HG02884 (cell line): ENCODE data around the gene THAP2.
A peak's percentile ranks its signal among the peaks of the same experiment; 100 is the strongest.
"Not testable (repeated sequence)": the region's sequence is repeated elsewhere in the genome, so short reads cannot be mapped to it uniquely, and the experiment has no call there.

Experiments
- ATAC-seq: cut with Tn5 transposase; IDR thresholded peaks from one replicate; pipeline ENCODE4 v1.9.1; 2021; ENCODE audit warnings: mild to moderate bottlenecking, moderate library complexity; ENCODE audit not compliant: unreplicated experiment

THAP2 gene

DNA sequence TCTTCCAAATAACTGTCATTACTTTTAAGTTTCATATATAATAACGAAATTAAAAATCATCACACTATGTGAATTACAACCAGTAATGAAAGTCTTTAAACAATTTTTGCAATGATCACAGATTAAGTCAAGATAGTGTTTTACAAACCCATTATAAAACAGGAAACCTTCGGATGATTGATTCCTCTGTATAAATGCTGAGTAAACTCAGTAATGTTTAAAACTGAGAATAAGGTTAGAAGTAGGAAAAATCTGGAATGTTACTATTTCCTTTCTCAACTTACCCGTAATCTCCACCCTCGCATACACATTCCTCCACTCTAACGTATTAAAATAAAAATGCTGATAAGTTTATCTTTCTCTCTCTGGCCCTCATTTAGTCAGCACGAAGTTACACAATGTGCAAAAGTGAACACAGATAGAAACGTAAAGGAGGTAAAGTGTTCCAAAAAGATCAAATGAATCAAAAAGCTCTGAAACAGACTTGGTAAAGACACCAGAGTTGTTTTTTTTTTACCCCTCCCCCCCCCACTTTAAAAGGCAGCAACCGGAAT, 2.0 kb upstream of the THAP2 start:
- ATAC-seq: no peak

DNA sequence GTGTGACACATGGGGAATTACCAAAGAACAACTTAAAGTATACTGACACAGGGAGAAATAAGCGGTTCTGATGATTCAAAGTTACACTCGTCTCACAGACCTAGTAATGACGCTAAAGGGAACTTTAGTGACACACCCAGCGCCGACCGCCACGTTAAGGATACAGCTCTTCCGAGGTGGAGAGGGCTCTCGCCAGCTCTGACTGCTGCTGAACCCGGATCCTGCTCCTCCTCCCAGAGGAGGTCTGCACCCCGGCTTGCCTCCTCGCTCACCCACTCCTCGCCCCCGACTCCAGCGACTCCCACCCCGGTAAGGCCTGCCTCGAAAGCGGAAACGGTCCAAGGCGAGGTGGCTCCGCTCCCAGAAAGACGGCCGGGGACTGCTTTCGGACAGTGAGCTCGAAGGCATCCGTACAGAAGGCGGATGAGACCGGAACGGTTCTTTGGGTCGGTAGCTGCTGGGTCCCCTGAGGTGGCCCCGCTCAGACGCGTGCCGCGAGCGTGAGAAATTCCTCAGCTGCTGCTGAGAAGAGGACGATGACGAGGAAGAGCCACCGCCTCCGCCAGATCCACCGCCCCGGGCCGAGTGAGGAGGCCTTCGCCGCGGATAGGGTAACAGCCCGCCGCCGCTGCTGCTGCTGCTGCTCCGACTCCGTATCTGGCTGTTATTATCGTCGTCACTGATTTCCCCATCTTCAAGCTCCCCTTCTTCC, 1.1 kb upstream of the THAP2 start:
- peak; percentile 28 for ATAC-seq

DNA sequence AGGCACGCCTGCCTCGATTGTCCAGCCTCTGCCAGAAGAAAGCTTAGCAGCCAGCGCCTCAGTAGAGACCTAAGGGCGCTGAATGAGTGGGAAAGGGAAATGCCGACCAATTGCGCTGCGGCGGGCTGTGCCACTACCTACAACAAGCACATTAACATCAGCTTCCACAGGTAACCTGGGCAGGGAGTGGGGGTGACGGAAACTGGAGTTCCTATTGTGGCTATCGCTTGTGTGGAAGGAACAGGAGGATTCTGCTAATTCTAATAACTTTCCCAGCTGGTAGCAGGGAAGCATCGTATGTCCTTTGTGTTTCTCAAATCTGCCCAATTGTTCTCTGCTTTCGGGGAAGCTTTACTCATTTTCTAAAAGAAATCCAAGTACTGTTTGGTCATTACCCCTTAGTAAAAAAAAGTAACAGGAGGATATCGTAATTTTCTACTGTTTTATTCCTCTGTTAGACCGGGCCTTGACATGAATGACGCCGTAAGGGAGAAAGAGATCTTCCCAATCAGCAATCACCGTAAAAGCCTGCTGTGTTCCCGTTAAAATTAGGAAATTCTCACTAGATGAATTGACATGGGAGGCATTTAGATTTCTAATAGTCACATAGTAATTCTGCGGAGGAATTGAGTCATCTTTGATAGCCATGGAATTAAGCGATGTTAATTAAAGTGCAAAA, 449 bp downstream of the THAP2 start:
- peak; percentile 17 for ATAC-seq

GRCh38 chr12:71665090-71665463, 976 bp downstream of the THAP2 start:
- no peak for ATAC-seq

GRCh38 chr12:71666259-71666658, 2.2 kb downstream of the THAP2 start:
- no peak for ATAC-seq

- ATAC-seq: no peak
These were observed 7.2 kb downstream of the THAP2 start for GRCh38 chr12:71671311-71671710.

- ATAC-seq: no peak
These were observed 7.7 kb downstream of the THAP2 start for GRCh38 chr12:71671816-71672215.

GRCh38 chr12:71682466-71682865, 18.4 kb downstream of the THAP2 start:
- no peak for ATAC-seq

DNA sequence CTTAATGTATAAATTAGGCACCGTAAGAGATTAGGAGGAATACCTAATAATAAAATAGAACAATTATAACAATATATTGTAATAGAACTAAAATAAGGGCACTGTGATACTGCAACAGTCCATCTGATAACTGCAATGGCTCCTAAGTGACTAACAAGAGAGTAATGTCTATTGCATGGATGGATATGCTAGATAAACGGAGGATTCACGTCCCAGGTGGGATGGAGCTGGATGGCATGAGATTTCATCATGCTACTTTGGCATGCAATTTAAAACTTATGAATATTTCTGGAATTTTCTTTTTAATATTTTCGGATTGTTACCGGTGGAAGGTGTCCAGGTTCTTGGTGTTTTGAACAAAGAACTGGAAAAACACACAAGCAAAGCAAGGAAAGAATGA, 19.5 kb downstream of the THAP2 start:
- no peak for ATAC-seq

DNA sequence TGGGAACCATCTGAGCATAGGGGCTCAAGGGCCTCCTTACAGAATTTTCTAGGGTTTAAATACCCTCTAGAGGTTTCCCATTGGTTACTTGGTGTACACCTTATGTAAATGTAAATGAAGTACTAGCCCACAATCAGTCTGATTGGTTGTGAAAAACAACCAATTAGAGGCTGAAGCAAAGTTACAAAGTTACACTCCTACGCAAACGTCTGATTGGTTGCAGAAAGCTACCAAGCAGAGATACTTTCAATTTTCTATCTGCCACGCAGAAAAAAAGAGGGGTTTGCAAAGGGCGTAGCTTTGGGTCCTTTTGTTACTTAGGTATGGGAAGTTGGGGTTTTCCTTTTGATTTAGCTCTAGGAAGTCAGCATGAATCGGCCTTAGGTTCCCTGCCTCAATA, 20.0 kb downstream of the THAP2 start:
- no peak for ATAC-seq

DNA sequence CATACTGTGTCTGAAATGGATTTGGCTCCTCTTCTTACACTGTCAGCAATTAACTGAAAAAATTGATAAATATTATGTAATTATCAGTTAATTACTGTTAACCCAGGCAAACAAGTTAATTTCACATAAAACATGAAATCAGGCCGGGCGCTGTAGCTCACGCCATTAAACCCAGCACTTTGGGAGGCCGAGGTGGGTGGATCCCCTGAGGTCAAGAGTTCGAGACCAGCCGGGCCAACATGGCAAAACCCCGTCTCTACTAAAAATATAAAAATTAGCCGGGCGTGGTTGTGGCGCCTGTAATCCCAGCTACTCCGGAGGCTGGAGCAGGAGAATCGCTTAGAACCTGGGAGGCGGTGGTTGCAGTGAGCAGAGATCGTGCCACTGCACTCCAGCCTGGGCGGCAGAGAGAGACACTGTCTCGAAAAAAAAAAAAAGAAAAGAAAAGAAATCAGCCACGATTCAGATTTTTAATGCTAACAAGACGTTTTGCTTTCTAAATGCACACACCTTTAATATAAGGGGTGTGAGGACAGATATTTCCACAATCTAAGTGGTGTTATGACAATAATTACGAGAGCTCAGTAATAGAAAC, 21.3 kb downstream of the THAP2 start:
- ATAC-seq: no peak

GRCh38 chr12:71685914-71686657, 22.0 kb downstream of the THAP2 start, which contains the start of gene TMEM19:
TMEM19 (plus strand) TSS chr12:71686082; CDS start chr12:71686681, 599 bp downstream.
- ATAC-seq: peak; percentile 77

GRCh38 chr12:71686658-71687025, 22.5 kb downstream of the THAP2 start:
- no peak for ATAC-seq

GRCh38 chr12:71687172-71687571, 23.1 kb downstream of the THAP2 start:
- ATAC-seq: not testable (repeated sequence)

DNA sequence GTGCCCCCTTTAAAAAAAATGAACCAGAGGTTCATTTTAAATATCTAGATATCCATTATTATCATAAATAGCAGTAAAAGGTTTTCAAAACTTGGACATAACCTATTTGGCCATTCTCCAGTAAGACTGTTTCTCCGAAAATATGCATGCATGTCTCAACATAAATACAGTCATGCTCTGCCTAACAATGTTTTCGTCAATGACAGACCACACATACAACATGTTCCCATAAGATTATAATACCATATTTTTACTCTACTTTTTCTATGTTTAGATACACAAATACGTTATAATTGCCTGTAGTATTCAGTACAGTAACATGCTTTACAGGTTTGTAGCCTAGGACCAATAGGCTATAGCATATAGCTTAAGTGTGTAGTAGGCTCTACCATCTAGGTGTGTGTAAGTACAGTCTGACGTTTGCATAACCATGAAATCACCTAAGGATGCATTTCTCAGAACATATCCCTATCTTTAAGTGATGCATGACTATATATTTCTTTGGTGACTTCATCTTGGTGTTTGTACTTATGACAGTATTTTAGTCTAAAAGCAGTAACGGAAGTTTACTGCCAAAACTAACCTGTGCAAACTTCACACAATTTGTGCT, 25.0 kb downstream of the THAP2 start:
- ATAC-seq: no peak

DNA sequence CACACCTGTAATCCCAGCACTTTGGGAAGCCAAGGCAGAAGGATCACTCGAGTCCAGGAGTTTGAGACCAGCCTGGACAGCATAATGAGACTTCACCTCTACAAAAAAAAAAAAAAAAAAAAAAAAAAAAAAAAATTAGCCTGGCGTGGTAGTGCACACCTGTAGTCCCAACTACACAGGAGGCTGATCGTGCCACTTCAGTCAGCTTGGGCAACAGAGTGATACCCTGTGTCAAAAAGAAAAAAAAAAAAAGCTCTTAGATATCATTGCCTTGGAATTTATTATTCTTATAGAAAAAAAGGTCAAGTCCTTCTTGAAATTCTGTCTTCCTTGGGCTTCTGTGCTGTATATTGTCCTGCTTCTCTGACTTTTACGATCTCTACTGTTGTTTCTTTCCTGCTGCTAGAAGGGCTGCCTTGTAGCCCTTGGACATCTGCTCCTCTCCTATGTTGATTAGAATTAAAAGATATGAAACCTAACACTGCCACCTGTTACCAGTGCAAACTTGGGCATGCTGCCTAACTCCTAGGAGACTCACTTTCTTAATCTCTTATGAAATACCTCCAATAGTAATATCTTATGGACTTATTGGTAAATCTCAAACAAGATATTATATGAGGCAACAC, 27.5 kb downstream of the THAP2 start:
- ATAC-seq: no peak

DNA sequence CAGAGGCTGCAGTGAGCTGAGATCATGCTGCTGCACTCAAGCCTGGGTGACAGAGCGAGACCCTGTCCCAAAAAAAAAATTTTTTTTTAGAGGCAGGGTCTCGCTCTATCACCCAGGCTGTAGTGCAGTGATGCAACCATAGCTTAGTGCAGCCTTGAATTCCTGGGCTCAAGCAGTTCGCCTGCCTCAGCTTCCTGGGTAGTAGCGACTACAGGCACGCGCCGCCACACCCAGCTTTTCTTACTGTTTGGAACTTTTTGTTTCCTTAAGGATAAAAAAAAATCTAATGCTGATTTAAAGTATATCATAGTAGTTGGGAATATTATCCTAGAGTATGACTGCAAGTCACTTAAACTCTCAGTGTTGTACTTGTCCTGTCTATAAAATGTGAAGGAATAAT, 29.0 kb downstream of the THAP2 start:
- ATAC-seq: no peak

- peak; percentile 15 for ATAC-seq
These were observed 29.6 kb downstream of the THAP2 start for GRCh38 chr12:71693651-71694050.

GRCh38 chr12:71694099-71694820, 30.2 kb downstream of the THAP2 start:
- peak; percentile 72 for ATAC-seq

DNA sequence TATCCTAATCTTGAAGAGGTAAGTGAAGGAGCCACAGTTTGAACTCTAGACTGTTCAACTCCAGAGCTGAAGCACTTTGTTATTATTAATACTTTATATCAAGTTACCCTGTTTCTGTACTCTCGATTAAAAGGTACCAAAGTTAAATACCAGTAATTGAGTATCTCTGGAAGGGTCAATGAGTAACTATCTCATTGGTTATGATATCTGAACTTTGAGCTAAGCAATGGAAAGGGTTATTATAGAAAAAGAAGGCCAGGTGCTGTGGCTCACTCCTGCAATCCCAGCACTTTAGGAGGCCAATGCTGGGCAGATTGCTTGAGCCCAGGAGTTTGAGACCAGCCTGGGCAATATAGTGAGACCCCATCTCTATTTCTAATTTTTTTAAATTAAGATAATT, 31.7 kb downstream of the THAP2 start:
- no peak for ATAC-seq
